Limb (tissue), 2 donors: ENCODE results near the gene SPATA19.

Source experiments
- DNase-seq, 2 donors: peaks; one replicate each; pipeline ENCODE4 v3.0.0-alpha.2; 2016; ENCODE audit errors: extremely low spot score in 2 of 2

SPATA19 gene, protein sequence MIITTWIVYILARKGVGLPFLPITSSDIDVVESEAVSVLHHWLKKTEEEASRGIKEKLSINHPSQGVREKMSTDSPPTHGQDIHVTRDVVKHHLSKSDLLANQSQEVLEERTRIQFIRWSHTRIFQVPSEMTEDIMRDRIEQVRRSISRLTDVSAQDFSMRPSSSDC

DNA sequence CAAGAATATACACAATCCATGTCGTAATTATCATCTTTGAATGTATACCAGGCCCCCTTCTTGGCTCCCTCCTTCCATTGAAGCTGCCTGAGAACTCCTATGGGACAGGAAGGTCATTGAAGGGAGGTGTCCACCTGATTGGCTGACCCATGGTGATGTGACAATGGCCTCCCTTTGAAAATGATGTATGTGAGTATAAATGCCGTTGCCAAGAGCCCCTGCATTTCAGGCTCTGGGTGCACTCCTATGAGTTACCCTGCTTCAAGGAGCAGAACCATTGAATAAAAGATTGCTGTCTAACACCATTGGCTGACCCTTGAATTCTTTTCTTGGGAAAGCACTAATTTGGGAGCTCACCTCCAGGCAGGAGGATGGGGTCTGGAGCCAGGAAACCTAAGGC, at the start of gene SPATA19:
TSS of gene SPATA19 (minus strand) at position 101 of the 400 bp plus-strand sequence. CDS start at position 34, 67 bp downstream.
- no peak for DNase-seq

DNA sequence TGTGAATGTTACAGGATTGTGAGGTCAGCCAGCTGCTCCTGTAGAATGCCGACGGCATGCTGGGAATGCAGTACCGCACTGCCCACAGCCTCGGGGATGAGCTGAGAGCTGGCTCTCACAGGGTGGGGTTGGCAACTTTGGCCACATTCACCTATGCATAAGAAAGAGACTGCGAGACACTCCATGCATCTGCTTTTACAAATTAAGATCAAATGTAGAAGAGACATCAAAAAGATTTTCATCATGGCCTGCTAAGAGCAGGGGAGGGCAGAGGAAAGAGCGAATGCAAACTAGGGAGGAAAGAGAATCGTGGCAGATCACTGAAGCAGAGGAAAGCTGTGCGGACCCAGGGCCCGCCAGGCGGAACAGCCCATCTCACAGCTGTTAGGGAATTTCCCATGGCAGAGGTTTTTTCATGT, 49.8 kb upstream of the SPATA19 start:
- peak in 1 of 2 donors; percentile 27 for DNase-seq

DNA sequence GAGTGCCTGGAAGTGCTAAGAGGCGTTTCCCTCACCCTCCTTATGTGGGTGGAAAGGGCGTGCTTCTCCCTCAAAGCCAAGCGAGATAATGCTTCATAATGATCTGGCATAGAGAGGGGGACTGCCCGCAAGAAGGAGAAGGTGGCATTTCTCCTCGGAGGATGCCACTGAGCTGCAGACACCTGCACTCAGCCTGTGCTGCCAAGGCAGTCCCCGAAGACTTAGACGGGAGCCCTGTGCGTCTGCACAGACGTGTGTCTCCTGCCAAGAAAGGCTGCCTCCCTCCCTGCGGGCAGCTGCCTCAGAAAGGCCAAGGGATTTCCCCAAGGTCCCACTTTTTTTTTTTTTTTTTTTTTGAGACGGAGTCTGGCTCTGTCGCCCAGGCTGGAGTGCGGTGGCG, 48.1 kb upstream of the SPATA19 start:
- DNase-seq = no peak

DNA sequence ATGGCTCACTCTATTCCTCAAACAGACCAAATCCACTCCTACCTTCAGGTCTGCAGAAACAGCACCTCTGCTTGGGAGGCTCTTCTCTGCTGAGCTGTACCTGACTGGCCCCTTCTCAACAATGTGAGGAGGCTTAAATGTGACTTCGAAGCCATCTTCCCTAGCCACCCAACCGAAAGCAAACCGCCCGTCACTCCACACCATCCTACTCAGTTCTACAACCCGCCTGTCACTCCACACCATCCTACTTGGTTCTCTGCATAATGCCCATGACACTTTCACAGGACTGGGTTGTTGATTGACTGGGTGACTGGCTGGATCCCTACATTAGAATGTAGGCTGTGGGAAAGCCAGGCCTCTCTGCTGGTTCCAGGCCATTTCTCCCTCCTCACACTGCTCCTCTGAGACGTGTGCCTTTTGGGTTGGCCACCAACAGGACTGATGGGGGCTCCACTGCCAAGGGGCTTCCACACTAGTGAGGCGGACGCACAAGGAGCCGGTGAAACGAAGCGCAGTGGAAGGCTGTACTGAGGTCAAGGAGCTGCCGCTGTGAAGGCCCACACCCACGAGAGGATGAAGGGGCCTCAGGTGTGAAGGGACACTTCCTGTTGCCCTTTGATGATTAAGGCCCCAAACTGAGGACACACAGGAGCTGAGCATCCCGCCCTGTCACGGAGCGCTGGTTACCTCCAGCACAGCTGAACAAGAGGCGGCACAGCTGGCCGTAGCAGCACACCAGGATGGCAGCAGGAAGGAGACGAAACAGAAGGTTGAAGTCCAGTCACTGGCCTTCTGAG, 47.5 kb upstream of the SPATA19 start:
- no peak for DNase-seq

DNA sequence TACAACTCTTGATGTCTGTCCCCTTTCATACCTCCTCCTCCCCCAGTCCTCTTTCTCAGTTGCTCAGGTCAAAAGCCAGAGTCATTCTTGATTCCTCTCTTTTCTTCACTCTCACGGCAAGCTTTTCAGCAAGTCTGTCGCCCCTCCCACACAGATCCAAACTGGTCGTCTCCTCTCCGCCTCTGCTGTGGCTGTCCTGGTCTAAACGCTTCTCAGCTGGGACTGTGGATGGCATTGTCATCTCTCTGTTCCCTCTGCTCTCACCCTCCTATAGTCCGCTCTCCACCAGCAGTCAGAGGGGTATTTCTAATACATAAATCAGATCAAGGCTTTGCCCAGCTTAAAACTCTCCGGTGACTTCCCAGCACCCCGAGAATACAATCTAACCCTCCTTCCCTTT, 46.8 kb upstream of the SPATA19 start:
- no peak for DNase-seq

DNA sequence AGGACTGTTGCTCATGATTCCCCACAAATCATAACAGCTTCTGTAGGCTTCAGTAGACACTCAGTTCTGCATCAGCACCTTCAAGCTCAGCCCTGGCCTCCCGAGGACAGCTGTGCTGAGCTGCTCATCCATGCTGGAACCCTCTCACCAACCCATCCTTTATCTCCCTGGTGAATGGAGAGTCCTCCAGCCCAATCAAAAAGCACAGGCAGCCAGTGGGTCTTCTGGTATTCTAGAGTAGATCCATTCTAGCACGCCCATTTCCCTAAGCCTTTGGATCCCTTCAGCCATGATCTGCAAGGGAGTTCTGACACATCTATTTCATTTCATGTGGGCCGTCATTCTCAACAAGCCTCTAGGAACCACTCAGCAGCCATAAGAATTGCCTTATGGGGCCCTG, 44.6 kb upstream of the SPATA19 start:
- DNase-seq = no peak

DNA sequence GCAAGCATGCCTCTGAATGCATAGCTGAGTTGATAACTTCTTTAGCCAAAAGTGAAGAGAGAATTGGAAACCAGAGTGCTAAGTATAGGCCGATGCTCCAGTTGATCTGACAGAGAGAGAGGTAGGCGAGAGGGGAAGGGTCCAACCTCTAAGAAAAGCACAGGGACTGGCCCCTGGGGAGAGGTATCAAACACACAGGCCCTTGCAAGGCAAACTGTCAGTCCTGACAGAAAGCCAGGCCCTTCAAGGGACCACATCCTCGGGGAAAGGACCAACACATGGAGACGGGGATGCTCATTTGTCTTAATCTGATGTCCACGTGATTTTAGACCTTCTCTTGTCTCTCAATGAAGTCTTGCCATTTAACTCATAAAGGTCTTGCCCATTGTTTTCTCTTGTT, 43.9 kb upstream of the SPATA19 start:
- DNase-seq = no peak

DNA sequence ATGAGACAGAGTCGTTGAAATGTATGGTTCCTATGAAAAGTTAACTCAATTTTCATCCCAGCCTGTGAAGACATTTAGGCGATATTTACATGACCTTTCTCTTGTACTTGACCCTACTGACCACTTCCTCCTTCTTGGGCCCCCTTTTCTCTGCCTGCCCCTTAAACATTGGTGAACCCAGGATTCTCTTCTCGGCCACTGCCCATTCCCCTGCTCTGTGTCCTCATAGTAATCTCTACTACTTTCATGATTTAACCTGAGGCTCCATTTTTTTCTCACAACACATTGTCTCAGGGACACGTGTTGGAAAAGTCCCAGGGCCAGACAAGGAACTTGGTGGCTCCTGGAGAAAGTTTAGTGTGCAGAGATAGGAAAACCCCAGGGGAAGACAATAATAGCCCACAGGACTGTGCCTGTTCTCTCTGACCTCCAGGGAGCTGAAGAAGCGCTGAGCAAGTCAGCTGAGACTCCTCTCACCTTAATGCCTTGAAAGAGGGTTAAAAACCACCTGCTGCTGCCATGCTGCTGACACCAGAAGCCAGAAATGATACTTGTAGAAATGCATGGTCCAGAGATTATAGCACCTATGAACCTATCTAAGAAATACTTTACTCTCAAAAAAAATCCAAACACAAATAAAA, 42.5 kb upstream of the SPATA19 start:
- no peak for DNase-seq

DNA sequence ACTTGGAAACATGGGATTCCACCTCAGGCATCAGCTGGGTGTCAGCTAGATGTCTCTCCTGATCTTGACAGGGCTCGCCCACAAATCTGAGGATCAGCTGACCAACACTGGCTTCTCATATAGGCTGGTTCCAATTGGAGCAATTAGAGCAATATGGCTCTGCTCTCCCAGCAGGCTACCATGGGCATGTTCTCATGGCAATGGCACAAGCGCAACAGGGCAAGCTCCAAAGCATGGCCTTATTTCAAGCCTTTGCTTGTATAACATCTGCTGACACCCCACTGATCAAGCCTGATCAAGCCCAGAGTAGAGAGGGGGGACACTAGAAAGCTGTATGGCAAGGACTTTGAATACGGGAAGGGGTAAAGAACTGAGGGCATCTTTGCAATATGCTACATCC, 40.7 kb upstream of the SPATA19 start:
- DNase-seq = no peak

DNA sequence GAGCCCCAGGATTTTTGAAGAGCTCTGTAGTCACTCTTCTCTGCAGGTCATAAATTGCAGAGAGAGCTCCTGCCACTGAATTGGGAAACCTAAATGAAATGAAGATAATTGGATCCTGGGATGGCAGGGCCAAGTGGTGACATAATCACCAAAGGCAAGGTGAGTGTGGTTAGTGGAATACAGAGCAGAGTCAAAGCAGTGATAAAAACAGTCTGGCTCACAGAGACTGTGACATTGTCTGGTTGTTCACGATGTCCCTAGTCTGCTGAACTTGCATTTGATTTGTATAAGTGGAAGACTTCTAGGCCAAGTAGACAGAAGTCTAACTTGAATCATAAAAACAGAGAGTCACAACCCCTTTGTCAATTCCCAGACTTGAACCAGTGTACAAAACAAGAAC, 26.8 kb upstream of the SPATA19 start:
- no peak for DNase-seq

DNA sequence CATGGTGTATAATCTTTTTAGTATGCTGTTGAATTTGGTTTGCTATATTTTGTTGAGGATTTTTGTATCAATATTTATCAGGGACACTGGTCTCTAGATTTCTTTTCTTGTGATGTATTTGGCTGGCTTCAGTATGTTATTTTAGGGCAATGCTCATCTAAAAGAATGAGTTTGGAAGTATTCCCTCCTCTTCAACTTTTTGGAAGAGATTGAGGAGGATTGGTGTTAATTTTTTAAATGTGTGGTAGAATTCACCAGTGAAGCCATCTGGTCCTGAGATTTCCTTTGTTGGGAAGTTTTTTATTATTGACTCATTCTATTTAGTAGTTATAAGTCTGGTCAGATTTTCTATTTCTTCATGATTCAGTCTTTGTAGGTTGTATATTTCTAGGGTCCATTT, 22.1 kb upstream of the SPATA19 start:
- DNase-seq = no peak

DNA sequence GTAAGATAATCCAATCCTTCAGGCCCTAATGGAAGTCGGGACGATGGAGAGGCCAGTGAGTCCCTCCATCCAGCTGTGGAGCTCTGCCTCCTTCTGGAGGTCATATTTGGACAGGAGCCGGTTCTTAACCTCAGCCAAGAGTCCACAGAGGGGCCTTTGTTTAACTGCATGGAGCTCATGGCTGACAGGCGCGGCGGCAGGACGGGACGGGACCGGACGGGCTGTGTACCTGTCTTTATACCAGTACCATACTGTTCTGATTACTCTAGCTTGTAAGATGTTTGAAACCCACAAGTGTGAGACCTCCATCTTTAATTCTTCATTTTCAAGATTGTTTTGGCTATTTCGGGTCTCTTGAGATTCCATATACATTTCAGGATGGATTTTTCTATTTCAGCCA, 20.2 kb upstream of the SPATA19 start:
- DNase-seq = no peak

DNA sequence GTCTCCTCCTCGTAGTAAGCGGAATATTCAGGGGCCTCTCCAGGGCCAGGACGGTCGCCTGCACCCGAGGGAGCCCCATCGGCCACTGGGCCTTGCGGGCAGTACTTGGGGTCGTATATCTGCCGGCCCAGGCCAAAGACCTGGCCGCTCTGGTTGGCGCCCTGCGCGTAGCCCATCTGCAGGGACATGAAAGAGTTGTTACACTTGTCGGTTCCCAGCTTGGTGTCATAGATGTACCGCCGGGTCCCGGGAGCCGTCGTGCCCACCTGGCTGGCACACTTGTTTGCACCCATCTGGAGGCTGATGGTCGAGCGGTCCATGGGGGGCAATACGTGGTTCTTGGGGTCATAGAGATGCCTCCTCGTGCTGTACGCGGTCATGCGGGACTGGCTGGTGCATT, 19.4 kb upstream of the SPATA19 start:
- no peak for DNase-seq

DNA sequence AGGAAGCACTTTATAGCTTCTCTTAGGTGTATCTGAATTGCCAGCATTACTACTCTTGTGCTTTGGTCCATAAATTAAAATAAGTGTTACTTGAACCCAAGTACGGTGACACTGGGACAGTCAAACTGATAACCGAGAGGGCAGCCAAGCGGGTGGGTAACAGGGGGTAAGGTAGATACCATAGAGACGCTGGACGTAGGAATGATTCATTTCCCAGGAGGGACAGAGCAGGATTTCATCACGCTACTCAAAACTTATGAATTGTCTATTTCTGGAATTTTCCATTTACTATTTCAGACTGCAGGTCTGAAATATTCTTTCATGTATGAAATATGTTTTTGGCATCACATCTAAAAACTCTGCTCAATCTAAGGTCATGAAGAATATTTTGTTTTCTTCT, 14.8 kb upstream of the SPATA19 start:
- no peak for DNase-seq

DNA sequence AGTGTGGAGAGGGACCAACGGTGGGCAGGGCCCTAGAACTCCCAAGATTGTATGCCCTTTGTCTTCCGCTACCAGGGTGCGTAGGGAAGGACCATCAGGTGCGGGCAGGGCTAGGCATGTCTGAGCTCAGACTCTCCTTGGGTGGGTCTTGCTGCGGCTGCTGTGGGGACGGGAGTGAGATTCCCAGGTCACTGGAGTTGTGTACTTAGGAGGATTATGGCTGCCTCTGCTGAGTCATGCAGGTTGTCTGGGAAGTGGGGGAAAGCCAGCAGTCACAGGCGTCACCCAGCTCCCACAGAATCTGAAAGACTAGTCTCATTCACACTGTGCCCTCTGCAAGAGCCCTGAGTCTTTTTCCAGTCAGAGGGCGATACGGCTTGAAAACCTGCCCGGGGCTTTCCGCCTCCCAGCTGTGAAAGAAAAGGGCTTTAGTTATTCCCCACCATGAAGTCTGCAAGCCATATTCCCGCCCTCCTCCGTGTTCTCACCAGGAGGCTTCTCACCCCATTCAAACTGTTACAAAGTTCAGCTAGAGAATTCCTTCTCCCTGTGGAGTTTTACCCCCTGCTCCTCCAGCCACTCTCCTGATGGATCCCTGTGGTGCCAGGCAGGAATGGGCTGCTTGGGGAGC, 9.1 kb upstream of the SPATA19 start:
- DNase-seq = peak in 1 of 2 donors; percentile 45

DNA sequence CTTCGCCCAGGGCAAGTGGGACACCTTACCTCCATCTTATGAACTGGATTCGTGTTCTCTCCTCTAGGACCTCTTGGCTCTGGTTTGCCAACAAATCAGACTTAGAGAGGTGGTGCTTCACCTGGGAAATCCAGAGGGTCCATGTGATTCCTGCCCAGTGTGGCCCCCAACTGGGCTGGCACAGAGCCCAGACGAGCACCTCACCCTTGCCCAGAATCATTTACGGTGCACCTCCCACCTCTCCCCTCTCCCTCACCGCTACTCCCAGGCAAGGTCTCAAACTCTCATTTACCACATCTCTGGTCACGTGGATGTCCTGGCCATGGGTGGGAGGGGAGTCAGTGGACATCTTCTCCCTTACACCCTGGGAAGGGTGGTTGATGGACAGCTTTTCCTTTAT, 1.1 kb downstream of the SPATA19 start:
- no peak for DNase-seq

DNA sequence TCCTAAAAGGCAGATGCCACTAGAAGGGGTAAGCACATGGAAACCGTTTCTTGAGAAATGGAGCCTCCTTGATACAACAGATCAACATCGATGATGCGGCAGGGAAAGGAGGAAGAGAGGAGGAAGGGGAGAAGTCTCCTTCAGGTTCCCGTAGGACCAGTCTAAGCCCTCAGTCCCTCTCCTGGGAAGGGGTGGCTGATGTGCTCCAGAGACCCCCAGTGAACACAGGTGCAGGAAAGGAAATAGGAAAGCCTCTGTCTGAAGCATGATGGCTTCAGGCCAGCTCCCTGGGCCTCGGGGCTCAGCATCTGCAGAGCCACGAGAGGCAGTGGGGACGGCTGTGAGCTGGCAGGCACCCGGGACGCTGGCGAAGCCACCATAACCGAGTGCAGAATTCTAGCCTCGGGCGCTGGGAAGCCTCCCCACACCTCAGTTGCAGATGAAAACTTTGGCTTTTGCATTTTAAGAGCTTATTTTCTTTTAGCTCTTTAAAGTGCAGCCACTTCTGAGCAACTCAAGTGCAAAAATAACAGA, 1.8 kb downstream of the SPATA19 start:
- DNase-seq = no peak

DNA sequence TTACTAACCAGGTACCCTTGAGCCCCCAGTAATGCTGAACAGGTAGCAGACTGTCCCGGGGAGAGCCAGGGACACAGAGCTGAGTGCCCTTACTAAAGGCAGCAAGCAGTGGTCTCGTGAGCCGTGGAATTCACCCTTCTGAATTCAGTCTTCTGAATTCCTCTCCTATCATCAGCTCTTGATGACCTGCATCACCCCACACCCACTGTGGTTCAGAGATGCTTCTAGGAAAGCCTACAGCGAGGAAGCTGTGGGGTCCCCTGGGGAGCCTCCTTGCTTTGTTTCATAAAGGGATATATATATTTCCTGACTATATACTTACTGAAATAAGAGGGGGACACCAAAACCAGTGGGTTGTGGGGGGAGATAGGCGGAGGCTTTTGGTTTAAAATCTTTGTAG, 2.6 kb downstream of the SPATA19 start:
- no peak for DNase-seq

DNA sequence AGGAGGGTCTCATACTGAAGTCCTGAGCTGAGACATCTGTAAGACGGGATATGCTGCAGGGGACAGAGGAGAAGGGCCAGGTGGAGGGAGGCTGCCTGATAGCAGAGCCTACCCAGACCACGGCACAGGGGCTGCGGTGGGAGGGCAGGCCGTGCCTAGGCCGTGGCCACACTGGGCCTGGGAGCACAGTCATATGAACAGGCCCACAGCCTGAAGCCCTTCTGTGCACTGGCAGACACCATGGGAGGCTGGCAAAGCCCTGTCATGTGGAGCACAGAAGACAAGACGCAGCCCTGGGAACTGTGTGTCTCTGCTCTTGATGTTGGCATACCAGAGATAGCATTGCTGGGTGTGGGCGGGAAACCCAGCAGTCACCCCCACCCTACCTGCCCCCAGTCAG, 3.3 kb downstream of the SPATA19 start:
- no peak for DNase-seq

DNA sequence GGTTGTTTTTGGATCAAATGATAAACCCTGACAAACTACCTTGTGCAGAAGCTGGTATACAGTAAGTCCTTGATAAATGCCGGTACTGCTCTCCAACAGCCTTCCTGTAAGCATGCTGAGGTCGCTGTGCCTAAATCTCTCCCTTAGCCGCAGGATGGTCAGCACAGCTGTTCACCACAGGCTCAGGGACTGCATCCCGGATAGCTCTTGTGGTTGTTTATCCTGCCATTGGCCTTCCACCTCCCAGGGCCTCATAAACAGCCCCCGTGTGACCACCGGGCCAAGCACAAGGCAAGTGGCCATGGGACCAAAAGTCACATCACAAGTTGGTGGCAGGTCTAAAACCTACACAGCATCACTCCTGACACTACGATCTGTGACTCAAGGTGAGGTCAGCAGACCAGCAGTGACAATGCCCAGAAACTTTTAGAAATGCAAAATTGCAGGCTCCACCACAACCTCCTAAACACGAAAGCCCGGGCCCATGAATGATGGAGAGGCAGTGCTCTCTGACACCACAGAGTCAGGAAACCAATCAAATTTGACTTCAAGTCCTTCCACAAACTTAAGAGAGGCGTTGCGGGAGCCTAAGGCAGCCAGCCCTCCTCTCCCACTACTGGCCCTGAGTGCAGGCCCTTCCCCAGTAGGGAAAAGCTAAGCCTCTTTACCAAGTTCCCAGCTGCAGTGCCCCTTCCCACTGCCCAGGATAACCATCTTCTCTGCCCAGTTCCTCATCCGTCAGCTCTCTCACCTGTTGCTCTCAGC, 3.9 kb downstream of the SPATA19 start:
- no peak for DNase-seq

DNA sequence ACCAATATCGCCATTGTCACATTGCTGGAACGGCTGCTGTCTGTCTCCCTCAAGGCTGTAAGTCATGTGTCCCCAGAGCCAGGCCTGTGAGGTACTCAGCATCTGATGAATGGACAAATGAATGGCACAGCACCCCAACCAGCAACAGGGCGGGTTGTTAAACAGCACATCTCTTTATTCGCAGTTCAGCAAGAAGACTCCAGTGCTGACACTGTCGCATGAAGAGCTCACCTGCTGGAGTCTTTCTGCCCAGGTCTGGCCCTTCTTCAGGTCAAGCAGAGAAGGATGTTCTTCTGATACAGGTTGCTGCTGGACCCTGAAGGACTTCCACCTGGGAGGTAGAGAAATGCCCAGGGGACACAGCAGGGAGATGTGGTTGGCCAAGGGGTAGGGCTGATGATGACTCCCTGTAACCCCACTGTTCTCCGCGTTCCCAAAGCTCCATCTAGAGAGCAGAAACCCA, 4.8 kb downstream of the SPATA19 start:
- DNase-seq = no peak
